Esophagus squamous epithelium (tissue), 5 donors: ENCODE measurements around the gene POGK. TPM values are rescaled to one million over a fixed set of nuclear protein-coding genes. Genes with fewer than 3 reads are reported as not detected.

Experiments used
- DNase-seq: peaks from one replicate; lab custom pipeline; 2025; lab: John Stamatoyannopoulos, UW
- H3K27ac ChIP-seq, 4 donors: fragments of 200-600 bp; sonication (generic); one replicate each; pipeline ENCODE4 v1.5.1; 2016 to 2019; ENCODE audit warnings: mild to moderate bottlenecking in 1 of 4
- H3K27me3 ChIP-seq, 4 donors: fragments of 200-600 bp; sonication (generic); 1 replicate in 3 of 4; 2 replicates in 1 of 4; pipeline versions ENCODE4 v1.5.1 to v1.6.0; 2017 to 2021; ENCODE audit warnings: antibody characterized with exemption in 1 of 4
- H3K36me3 ChIP-seq, 3 donors: fragments of 200-600 bp; sonication (generic); one replicate each; pipeline ENCODE4 v1.5.1; 2016 to 2019
- H3K4me1 ChIP-seq, 3 donors: fragments of 200-600 bp; sonication (generic); one replicate each; pipeline ENCODE4 v1.5.1; 2017 to 2019
- H3K4me3 ChIP-seq, 4 donors: fragments of 200-600 bp; sonication (generic); 1 replicate in 3 of 4; 2 replicates in 1 of 4; pipeline ENCODE4 v1.5.1; 2016 to 2019; ENCODE audit warnings: mild to moderate bottlenecking in 2 of 4, moderate library complexity in 1 of 4
- H3K9me3 ChIP-seq, 3 donors: fragments of 200-600 bp; sonication (generic); one replicate each; pipeline ENCODE4 v1.5.1; 2016 to 2019
- POLR2A ChIP-seq, 4 donors: fragments of 450-650 bp; IDR thresholded peaks; one replicate each; pipeline ENCODE4 v1.6.1; 2017; ENCODE audit warnings: antibody characterized with exemption in 4 of 4, mild to moderate bottlenecking in 4 of 4, moderate library complexity in 3 of 4
- WGBS, 2 donors: methylation state at CpG; one replicate each; pipeline ENCODE4 v1.1.5; 2018; 5-methylcytosine and 5-hydroxymethylcytosine counted together
- intact Hi-C: fragments of 100-400 bp; cut with DNase I; formaldehyde crosslinking; loops from one replicate; pipeline ENCODE4 v1.15.0; 2022
- total RNA-seq, 4 donors: library from RNA; depleted of rRNA; stranded (reverse); fragments of >200 nt; gene quantifications; one replicate each; pipeline ENCODE4 v1.1.0, GENCODE V29; 2016
- TF ChIP-seq, protein P1 (sequence below), 6 experiments: fragments of 450-650 bp in 4 of 6; fragments of 200-600 bp in 2 of 6; sonication (generic) in 2 of 6; IDR thresholded peaks; one replicate each; pipeline ENCODE4 v1.5.1; 2016 to 2019; ENCODE audit warnings: antibody characterized with exemption in 6 of 6, mild to moderate bottlenecking in 4 of 6, moderate library complexity in 4 of 6
- donor health status: DM: yes; HTN: yes; CAD: no.

Gene POGK
- total RNA-seq, 4 donors from 2014 or later: 18.7 to 34.1 (median 25.3) TPM

DNA sequence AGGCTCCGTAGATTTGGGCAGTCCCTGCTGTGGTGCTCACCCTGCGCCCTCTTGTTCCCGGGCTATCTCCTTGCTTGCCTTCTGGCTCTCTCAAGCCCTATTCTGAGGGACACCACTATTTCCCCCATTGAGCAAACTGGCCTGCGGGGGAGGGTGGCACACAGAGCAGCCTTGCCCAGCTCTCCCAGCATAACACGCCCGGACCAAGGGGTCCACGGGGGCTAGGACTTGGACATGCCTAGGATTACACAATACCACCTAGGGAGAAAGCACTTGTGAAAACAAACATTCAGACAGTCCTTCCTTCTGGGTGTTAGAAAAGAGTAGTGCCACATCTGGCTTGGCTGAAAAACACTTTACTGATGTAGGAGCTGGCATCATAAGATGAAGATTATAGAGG, 29.4 kb downstream of the POGK start:
- Histone ChIP-seq H3K4me3 (no peak overlapping the region), H3K4me1 (peaks cover 3 to 36% (median 9%) of the 10 kb centered on the region in 3 donors), H3K27ac (no peak overlapping the region), H3K9me3 (no peaks in the 10 kb centered on the region), H3K36me3 (peaks cover 0 to 55% (median 0%) of the 10 kb centered on the region in 3 donors), H3K27me3 (no peaks in the 10 kb centered on the region)
- WGBS, 2 donors: 93 to 100% methylated on average over 3 of the region's 7 CpGs
- TF ChIP-seq, protein P1, sequence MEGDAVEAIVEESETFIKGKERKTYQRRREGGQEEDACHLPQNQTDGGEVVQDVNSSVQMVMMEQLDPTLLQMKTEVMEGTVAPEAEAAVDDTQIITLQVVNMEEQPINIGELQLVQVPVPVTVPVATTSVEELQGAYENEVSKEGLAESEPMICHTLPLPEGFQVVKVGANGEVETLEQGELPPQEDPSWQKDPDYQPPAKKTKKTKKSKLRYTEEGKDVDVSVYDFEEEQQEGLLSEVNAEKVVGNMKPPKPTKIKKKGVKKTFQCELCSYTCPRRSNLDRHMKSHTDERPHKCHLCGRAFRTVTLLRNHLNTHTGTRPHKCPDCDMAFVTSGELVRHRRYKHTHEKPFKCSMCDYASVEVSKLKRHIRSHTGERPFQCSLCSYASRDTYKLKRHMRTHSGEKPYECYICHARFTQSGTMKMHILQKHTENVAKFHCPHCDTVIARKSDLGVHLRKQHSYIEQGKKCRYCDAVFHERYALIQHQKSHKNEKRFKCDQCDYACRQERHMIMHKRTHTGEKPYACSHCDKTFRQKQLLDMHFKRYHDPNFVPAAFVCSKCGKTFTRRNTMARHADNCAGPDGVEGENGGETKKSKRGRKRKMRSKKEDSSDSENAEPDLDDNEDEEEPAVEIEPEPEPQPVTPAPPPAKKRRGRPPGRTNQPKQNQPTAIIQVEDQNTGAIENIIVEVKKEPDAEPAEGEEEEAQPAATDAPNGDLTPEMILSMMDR (IDR thresholded peaks at IDR 0.05): no peak
- TF ChIP-seq POLR2A (IDR thresholded peaks at IDR 0.05): no peak
- intact Hi-C loops: no loop called here
- no peak for DNase-seq

DNA sequence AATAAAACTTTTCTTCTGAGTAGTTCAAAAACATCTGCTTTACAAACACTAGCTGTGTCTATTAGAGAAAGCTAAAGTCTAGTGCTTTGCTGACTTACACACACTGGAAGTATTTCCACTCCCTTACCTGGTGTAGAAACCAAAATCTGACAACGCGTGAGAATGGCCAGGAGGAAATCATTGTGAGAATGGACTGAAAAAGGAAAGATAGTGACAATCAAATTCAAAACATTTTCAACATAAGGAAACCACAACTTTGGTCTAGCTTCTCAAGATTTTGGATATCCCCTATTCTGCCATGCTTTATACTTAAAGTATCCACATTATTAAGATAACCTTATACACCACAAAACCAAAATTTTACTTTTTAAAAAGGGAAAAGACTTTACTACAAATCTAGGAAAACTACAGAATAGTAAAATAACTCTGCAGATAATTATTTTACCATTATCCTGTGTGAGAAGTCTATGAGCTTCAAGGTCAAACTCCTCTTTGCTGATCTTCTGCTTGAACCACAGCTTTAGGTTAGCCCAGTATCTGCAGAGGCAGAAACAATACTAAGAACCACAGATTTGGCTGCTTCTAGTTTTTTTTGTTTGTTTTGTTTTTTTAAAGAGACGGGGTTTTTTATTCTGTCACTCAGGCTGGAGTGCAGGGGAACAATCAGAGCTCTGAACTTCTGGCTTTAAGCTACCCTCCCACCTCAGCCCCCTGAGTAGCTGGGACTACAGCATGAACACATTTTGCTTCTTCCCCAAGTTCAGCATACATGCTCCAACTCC, 30.2 kb downstream of the POGK start:
- 62 to 70% methylated on average over 3 of the region's 3 CpGs for WGBS, 2 donors
- Histone ChIP-seq H3K9me3 (no peaks in the 10 kb centered on the region), H3K27ac (no peak overlapping the region), H3K4me1 (peaks cover 3 to 45% (median 12%) of the 10 kb centered on the region in 3 donors), H3K27me3 (no peaks in the 10 kb centered on the region), H3K4me3 (no peak overlapping the region), H3K36me3 (peaks cover 0 to 48% (median 0%) of the 10 kb centered on the region in 3 donors)
- DNase-seq: no peak
- TF ChIP-seq POLR2A (IDR thresholded peaks at IDR 0.05): no peak
- TF ChIP-seq, protein P1 (IDR thresholded peaks at IDR 0.05): no peak
- intact Hi-C loops: no loop called here

DNA sequence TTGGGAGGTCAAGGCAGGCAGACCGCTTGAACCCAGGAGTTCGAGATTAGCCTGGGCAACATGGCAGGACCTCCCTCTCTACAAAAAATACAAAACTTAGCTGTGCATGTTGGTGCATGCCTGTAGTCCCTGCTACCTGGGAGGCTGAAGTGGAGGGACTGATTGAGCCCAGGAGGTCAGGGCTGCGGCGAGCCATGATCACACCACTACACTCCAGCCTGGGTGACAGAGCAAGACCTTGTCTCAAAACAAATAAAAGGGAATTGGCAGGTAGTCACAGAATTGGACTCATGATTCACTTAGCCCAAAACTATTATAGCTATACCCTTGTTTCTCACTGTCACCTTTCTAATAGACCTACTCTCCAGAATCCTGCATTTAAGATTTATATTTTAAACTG, 31.3 kb downstream of the POGK start:
- DNase-seq: no peak
- TF ChIP-seq, protein P1 (IDR thresholded peaks at IDR 0.05): no peak
- no peak for TF ChIP-seq POLR2A (IDR thresholded peaks at IDR 0.05)
- peaks cover 0 to 37% (median 0%) of the 10 kb centered on the region in 3 donors for H3K36me3 ChIP-seq
- H3K9me3 ChIP-seq: no peaks in the 10 kb centered on the region
- no peak overlapping the region for H3K4me3 ChIP-seq
- peaks cover 11 to 56% (median 21%) of the 10 kb centered on the region in 3 donors for H3K4me1 ChIP-seq
- intact Hi-C loops: no loop called here
- WGBS, 2 donors: 64 to 80% methylated on average over 2 to 4 of the region's 4 CpGs
- no peak overlapping the region for H3K27ac ChIP-seq
- no peaks in the 10 kb centered on the region for H3K27me3 ChIP-seq

DNA sequence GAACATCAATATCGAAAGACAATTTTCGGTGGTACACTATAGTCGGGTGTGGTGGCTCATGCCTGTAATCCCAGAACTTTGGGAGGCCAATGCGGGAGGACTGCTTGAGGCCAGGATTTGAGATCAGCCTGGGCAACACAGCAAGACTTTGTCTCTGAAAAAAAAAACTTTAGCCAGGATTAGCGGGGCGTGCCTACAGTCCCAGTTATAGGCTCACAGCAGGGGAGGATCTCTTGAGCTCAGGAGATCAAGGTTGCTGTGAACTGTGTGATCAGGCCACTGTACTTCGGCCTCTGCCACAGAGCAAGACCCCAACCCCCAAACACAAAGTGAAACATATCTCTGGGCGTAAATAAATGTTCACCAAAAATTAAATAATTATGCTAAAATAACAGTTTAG, 35.2 kb downstream of the POGK start:
- Histone ChIP-seq H3K4me1 (peaks cover 11 to 63% (median 21%) of the 10 kb centered on the region in 3 donors), H3K27me3 (no peaks in the 10 kb centered on the region), H3K27ac (no peak overlapping the region), H3K4me3 (no peak overlapping the region), H3K9me3 (no peaks in the 10 kb centered on the region), H3K36me3 (no peaks in the 10 kb centered on the region)
- no peak for DNase-seq
- 85% methylated on average over 8 of the region's 8 CpGs for WGBS, 2 donors
- TF ChIP-seq, protein P1 (IDR thresholded peaks at IDR 0.05): no peak
- TF ChIP-seq POLR2A (IDR thresholded peaks at IDR 0.05): no peak
- intact Hi-C loops: no loop called here

DNA sequence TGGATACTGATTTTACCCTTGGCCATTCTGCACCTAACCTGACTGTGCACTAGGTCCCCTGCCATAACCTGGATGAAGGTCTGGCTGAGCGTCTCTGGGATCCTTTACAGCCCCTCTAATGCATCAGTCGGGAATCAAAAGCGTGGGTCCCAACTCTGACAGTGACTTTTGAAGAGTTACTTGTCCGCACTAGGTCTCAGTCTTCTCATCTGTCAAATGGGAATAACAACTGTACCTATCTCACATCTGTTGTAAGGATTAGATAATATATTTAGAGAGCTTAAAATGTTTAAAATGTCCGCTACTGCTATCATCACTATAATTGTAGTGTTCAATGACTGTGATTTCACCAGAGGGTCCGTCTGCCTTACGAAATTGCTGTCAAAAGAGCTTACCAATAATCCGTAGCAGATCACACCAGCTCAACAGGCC, 36.0 kb downstream of the POGK start:
- Histone ChIP-seq H3K27ac (peak overlapping the region; percentile 91 to 98 (median 94)), H3K36me3 (no peaks in the 10 kb centered on the region), H3K27me3 (no peaks in the 10 kb centered on the region), H3K4me3 (peak overlapping the region; percentile 75 to 92 (median 82)), H3K9me3 (no peaks in the 10 kb centered on the region), H3K4me1 (peaks cover 11 to 58% (median 21%) of the 10 kb centered on the region in 3 donors)
- DNase-seq: no peak
- WGBS, 2 donors: 42 to 57% methylated on average over 5 to 8 of the region's 8 CpGs
- intact Hi-C loops: no loop called here
- TF ChIP-seq, protein P1 (IDR thresholded peaks at IDR 0.05): no peak
- no peak for TF ChIP-seq POLR2A (IDR thresholded peaks at IDR 0.05)
